Calu3 (cell line): Measurements from ENCODE around the gene CCBE1. TPM values are rescaled to one million over a fixed set of nuclear protein-coding genes. Genes with fewer than 3 reads are reported as not detected.
"Not testable (repeated sequence)": the region's sequence is repeated elsewhere in the genome, so short reads cannot be mapped to it uniquely, and the experiment has no call there.

Experiments used
- BruUV-seq: library from RNA; stranded (reverse); fragments of 400-500 nt; replicated peaks from 2 replicates; lab custom pipeline; 2021; lab: Mats Ljungman, UMichigan
- CTCF ChIA-PET: fragments of 300-600 bp; sonication (Branson Sonifier 250); formaldehyde crosslinking; loops from one replicate; lab custom pipeline; 2022; ENCODE audit warnings: antibody characterized with exemption; lab: Charles Lee
- DNase-seq: peaks from one replicate; pipeline ENCODE4 v3.0.0; 2022
- H3K27ac Mint-ChIP-seq: one replicate; pipeline ENCODE4 v1.8.0; 2022; ENCODE audit warnings: mixed read lengths; ENCODE audit not compliant: unreplicated experiment
- H3K27me3 Mint-ChIP-seq: one replicate; pipeline ENCODE4 v1.8.0; 2022; ENCODE audit warnings: mixed read lengths; ENCODE audit not compliant: unreplicated experiment
- H3K36me3 Mint-ChIP-seq: one replicate; pipeline ENCODE4 v1.8.0; 2022; ENCODE audit warnings: mild to moderate bottlenecking, moderate library complexity, mixed read lengths; ENCODE audit not compliant: insufficient read depth, unreplicated experiment
- H3K4me1 Mint-ChIP-seq: one replicate; pipeline ENCODE4 v1.8.0; 2022; ENCODE audit warnings: mild to moderate bottlenecking, low read depth, mixed read lengths; ENCODE audit not compliant: unreplicated experiment
- H3K4me3 Mint-ChIP-seq: one replicate; pipeline ENCODE4 v1.8.0; 2022; ENCODE audit warnings: mild to moderate bottlenecking, low read depth, moderate library complexity, mixed read lengths; ENCODE audit not compliant: unreplicated experiment
- H3K9me3 Mint-ChIP-seq: one replicate; pipeline ENCODE4 v1.8.0; 2022; ENCODE audit warnings: low read depth, mixed read lengths; ENCODE audit not compliant: unreplicated experiment
- intact Hi-C: fragments of 100-400 bp; cut with micrococcal nuclease; formaldehyde crosslinking; loops from one replicate; pipeline ENCODE4 v1.10.0; 2022; ENCODE audit not compliant: unreplicated experiment
- total RNA-seq: library from RNA; stranded (reverse); gene quantifications from 2 replicates; pipeline ENCODE4 v1.2.3, GENCODE V29; 2022
- TF ChIP-seq, protein P1 (sequence below): fragments of 200-600 bp; IDR thresholded peaks from one replicate; pipeline ENCODE4 v1.8.0; 2022; ENCODE audit warnings: antibody characterized with exemption; ENCODE audit not compliant: unreplicated experiment

Gene CCBE1
- total RNA-seq, 1 experiment from 2014 or later: 0.12 TPM

DNA sequence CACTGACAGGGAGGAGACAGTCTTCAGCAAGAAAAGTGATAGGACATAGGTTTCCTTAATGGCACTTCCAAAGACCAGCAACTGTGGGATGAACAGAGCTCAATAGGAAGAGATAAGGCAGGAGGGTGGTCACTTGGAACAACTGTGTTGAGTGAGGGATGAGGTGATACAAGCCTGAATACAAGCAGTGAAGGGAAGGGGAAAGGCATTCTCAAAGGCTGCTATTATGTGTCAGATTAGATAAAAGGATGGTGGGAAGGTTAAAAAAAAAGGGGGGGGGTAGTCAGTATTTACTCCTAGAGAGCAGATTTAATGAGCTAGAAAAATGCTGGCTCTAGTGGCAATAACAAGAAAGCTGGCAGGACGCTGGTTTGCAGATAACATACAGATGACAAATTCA, 25.7 kb downstream of the CCBE1 start:
- no peak overlapping the region for H3K4me3 Mint-ChIP-seq
- no peak overlapping the region for H3K27ac Mint-ChIP-seq
- no peak for DNase-seq
- no peaks in the 10 kb centered on the region for H3K9me3 Mint-ChIP-seq
- H3K4me1 Mint-ChIP-seq: no peaks in the 10 kb centered on the region
- H3K27me3 Mint-ChIP-seq: peaks cover 14% of the 10 kb centered on the region
- no peaks in the 10 kb centered on the region for H3K36me3 Mint-ChIP-seq
- TF ChIP-seq, protein P1, sequence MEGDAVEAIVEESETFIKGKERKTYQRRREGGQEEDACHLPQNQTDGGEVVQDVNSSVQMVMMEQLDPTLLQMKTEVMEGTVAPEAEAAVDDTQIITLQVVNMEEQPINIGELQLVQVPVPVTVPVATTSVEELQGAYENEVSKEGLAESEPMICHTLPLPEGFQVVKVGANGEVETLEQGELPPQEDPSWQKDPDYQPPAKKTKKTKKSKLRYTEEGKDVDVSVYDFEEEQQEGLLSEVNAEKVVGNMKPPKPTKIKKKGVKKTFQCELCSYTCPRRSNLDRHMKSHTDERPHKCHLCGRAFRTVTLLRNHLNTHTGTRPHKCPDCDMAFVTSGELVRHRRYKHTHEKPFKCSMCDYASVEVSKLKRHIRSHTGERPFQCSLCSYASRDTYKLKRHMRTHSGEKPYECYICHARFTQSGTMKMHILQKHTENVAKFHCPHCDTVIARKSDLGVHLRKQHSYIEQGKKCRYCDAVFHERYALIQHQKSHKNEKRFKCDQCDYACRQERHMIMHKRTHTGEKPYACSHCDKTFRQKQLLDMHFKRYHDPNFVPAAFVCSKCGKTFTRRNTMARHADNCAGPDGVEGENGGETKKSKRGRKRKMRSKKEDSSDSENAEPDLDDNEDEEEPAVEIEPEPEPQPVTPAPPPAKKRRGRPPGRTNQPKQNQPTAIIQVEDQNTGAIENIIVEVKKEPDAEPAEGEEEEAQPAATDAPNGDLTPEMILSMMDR: no peak
- CTCF ChIA-PET: interaction anchor here (0.7 kb wide), 3 partner anchors 10 to 483 kb away, joined by 3 to 5 read pairs (median 4); no protein-coding TSS in a partner anchor
- BruUV-seq: no TSS peak
- intact Hi-C loops: no loop called here

DNA sequence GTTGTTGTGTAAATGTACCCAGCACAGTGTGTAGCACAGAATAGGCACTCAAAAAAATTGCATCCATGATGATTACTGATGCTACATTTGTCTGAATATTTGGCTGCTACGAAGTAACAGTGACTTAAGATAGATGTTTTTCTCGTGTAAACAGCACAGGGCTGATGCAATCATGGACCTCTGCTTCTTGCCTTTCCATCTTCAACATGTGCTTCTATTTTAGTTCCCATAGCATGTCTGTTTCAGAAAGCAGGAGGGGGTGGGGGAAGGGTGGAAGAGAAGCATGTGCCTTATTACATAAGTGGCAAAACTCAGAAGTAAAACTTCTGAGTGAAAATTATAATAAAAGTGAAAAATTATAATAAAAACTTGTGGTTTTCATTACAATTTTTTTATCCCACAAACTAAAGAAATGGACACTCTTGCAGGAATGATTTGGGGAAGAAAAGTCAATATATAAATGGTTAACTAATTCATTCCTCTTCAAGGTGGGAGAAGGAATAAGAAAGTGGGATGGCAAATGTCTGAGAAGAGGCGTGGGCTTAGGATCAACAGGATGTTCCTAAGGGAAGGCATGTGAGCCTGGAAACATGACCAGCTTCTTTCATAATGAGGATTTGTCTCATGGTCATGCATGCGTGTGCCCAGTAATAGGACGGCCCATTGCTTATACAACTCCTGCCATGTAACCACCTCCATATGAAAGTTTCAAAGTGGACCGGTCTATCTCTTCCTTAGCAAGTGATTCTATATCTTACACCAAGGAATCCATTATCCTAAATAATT, 27.2 kb downstream of the CCBE1 start:
- H3K9me3 Mint-ChIP-seq: no peaks in the 10 kb centered on the region
- DNase-seq: no peak
- TF ChIP-seq, protein P1: no peak
- H3K36me3 Mint-ChIP-seq: no peaks in the 10 kb centered on the region
- H3K27ac Mint-ChIP-seq: no peak overlapping the region
- H3K4me3 Mint-ChIP-seq: no peak overlapping the region
- no peaks in the 10 kb centered on the region for H3K4me1 Mint-ChIP-seq
- intact Hi-C loops: no loop called here
- H3K27me3 Mint-ChIP-seq: peaks cover 25% of the 10 kb centered on the region
- BruUV-seq: no TSS peak
- CTCF ChIA-PET: no interaction called here

DNA sequence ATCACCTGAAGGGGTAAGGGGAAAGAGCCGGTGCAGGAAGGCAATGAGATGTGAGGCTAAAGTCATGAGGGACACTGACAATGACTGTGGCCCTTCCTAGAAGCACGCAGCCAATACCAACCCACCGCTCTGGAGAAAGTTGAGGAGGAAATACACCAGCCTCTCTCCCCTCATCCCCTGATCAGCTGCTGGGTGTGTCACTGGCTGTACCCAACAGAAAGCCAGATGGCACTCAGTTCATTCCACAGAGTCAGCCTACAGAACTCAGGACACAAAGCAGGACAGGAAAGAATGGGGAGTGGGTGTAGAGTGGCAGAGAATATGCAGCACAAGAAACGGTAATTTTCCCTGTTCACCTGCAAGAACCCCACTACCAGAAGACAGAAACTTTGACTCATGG, 29.7 kb downstream of the CCBE1 start:
- peaks cover 9% of the 10 kb centered on the region for H3K4me1 Mint-ChIP-seq
- no peaks in the 10 kb centered on the region for H3K36me3 Mint-ChIP-seq
- BruUV-seq: no TSS peak
- no peaks in the 10 kb centered on the region for H3K9me3 Mint-ChIP-seq
- H3K27me3 Mint-ChIP-seq: peaks cover 48% of the 10 kb centered on the region
- no peak for DNase-seq
- CTCF ChIA-PET: no interaction called here
- intact Hi-C loops: no loop called here
- H3K4me3 Mint-ChIP-seq: no peak overlapping the region
- no peak overlapping the region for H3K27ac Mint-ChIP-seq
- TF ChIP-seq, protein P1: no peak

DNA sequence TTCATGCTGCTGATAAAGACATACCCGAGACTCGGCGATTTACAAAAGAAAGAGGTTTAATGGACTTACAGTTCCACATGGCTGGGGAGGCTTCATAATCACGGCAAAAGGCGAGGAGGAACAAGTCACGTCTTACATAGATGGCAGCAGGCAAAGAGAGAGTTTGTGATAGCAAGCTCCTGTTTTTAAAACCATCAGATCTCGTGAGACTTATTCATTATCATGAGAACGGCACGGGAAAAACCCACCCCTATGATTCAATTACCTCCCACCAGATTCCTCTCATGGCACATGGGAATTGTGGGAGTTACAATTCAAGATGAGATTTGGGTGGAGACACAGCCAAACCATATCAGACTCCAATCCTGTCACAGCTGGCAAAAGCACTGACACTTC, 31.2 kb downstream of the CCBE1 start:
- H3K27me3 Mint-ChIP-seq: peaks cover 37% of the 10 kb centered on the region
- intact Hi-C loops, H3K4me3 Mint-ChIP-seq, CTCF ChIA-PET, H3K36me3 Mint-ChIP-seq, H3K27ac Mint-ChIP-seq, DNase-seq, BruUV-seq, H3K9me3 Mint-ChIP-seq: not testable (repeated sequence)
- H3K4me1 Mint-ChIP-seq: peaks cover 14% of the 10 kb centered on the region
